GM21528 (cell line): ENCODE data around the gene SLC48A1.
A peak's percentile ranks its signal among the peaks of the same experiment; 100 is the strongest.
"Not testable (repeated sequence)": the region's sequence is repeated elsewhere in the genome, so short reads cannot be mapped to it uniquely, and the experiment has no call there.

Source experiments
- ATAC-seq: cut with Tn5 transposase; IDR thresholded peaks from one replicate; pipeline ENCODE4 v1.9.1; 2021; ENCODE audit warnings: mild to moderate bottlenecking, moderate library complexity; ENCODE audit not compliant: unreplicated experiment, low FRiP score

Gene SLC48A1

DNA sequence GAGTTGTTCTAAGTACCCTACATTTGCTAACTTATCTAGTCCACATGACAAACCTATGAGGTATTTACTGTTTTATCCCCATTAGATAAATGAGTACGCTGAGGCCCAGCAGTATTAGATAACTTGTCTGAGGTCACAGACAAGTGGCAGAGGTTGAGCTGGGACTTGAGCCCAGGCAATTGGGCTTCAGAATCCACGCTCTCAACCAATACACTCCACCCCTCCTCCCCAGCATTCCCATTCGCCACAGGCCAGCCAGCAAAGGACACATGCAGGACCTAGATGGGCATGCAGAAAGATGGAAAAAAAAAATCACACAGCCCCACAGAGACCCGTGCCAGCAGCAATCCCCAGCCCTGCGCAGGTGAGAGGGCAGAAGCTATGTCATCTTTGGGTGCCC, 34.3 kb downstream of the SLC48A1 start:
- ATAC-seq = no peak

DNA sequence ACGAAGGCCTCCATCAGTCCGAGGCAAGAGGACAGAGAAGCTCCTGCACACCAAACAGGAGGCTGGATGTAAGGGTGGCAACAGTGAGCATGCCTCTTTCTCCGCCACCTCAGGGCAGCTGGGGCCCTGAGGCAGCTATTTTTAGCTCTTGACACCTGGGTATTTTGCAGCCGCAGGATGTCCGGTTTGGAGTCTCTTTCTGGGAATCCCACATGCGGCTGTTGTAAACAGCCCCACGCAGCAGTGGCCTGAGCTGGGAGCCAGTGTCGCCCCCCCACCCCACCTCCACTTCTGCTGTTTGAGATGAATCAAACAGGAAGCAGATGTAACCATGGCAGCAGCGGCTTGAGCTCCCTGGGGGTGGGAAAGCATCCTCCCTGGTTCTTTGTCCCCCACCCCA, 35.0 kb downstream of the SLC48A1 start:
- ATAC-seq = no peak

DNA sequence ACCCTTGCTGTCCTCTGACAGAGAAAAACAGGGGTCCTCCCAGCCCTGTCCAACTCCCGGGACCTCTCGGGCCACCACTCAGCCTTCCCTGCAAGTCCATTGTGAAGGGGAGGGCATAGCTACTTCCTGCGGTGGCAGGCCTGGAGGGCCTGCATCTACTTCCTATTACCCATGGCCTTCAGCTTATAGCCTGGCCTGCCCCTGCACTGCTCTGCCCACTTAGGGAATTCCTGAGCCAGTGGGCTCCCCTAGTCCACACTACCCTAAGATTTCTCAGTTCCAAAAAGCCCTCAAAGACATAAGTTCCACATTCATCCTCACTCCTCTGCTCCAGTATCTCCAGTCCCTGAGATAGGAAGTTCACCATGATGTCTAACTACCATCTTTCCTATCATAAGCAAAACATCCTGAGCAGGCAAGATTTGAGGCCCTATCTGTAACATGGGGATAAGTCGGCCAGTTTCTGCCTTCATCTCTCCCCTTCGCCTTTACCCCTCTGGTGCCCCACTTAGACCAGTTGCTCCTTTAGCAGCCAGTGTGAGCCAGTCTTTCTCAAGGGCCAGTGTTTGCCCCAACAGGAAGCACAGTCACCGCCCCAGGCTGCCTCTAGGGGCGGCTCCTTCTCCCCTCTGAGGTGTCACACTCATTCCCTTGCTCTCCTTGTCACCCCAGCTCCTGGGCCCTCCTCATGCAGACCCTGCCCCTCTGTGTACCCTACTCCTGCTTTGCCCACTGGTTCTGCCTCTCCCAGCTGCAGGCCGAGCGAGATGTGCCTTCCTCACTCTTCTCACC, 35.7 kb downstream of the SLC48A1 start:
- no peak for ATAC-seq

DNA sequence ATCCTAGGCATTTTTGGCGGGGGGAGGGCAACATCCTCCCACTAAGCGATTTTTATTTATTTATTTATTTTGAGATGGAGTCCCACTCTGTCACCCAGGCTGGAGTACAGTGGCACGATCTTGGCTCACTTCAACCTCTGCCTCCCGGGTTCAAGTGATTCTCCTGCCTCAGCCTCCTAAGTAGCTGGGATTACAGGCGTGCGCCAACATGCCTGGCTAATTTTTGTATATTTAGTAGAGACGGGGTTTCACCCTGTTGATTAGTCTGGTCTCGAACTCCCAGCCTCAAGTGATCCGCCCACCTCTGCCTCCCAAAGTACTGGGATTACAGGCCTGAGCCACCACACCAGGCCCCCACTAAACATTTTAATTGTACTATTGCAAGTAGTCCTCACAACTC, 36.5 kb downstream of the SLC48A1 start:
- ATAC-seq = not testable (repeated sequence)

DNA sequence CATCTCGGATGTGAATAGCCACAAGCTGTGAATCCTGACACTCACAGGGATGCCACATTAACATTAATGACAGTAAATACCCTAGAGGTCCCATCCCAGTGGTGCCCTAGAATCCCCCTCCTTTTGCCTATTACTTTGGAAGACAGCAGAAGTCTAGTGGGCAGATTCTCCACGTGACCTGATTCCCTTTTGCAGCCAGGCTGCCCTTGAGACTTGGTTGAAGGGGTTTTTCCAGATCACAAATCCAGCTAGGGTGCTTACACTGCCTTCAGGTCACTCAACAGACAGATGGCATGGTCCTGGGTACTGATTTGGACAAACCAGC, 38.0 kb downstream of the SLC48A1 start:
- no peak for ATAC-seq

DNA sequence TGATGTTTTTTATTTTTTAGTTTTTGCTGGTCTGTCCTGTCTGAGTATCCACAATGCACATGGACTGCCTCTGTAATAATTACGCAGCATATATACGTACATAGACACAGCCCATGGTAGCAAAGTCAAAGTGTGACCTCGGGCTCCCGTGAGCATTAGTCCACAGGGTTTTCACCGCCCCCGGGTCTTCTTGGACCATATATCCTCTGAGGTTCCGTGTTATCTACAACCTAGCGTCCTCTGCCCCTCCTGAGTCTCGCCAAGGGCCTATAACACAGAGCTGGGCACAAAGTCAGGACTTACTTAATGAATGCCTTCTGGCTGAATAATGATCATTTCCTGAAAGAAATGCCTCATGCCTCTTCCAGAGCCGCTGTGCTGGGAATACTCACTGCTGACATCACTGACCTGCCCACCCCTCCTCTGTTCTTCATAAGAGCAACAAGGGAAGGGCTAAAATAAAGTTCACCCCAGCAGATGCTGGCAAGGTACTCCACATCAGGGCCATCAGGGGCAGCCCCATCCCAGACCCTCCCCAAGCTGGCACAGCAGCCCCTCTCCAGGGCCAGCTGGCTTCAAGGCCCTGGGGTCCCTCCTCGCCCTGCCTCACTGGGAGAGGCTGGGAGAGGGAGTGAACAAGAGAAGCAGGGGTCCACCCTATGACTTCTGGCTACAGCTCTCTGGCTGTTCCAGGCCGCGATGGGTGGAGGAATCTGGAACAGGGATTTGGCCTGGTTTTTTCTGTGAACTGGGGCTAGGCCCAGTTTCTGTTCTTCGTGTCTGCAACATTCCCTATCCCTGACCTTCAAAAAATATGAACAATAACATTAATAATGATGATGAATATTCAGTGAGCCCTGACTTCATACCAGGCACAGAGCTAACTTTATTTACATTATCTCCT, 38.8 kb downstream of the SLC48A1 start:
- no peak for ATAC-seq

DNA sequence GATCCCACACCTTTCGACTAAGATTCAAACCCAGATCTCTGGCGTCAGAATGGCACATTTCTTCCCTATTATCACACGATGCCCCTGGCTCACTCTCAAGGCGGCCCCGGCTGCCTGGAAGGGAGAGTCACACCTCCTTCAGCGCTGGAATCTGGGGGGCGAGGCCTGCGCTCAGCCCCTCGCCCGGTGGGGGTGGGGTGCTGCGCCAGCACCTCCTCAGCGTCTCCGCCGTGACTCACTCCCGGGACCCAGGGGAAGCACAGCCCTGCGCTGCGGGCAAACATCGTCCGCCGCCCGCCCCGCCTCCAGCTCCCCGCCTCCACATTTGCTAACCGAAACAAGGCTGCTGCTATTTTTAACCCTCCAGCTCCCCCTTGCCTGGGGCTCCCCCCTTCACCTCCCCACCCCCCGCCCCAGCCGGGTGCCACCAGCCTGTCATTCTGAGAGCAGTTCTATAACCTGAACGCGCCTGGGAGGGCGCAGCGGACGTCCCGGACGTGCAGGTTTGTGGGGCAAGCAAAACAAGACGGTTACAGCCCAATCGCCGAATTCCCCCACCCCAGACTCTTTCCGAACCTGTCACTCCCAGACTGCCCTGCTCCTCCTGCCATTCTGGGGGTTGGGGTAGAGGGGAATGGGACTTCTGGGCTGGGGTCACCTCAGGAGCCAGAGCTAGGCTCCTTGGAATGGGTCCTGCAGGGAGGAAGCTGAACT, 39.9 kb downstream of the SLC48A1 start:
- peak; percentile 59 for ATAC-seq

DNA sequence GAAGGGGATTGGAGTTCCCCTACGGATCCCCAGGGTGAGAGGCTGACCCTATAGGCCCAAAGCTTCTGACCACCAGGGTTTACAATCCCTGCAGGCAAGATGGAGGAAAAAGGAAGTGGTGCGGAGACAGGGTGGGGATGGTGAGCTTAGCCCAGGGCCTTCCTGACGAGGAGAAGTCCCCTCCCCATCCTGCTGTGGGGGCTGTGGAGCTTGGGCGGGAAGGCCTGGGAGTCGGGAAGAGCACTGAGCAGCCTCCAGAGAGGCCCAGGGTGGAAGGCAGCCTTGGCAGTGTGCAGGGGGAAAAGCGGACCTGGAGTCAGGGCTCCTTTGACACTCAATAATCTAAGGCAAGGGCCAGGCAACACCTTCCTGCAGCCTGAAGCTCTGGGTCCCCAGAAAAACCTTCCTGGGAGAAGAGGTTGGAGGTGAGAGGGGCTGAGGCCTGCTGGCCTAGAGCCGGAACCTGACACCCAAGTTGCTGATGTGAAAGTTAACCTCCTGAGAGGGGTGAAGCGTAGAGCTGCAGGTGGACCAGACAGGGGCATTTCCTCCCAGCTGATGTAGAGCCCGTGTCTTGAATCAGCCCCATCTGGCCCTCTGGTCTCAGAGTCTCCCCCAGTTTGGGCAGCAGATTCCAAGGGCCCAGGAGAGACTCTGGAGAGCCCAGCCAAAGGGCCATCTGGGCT, 40.6 kb downstream of the SLC48A1 start:
- ATAC-seq = peak; percentile 12

DNA sequence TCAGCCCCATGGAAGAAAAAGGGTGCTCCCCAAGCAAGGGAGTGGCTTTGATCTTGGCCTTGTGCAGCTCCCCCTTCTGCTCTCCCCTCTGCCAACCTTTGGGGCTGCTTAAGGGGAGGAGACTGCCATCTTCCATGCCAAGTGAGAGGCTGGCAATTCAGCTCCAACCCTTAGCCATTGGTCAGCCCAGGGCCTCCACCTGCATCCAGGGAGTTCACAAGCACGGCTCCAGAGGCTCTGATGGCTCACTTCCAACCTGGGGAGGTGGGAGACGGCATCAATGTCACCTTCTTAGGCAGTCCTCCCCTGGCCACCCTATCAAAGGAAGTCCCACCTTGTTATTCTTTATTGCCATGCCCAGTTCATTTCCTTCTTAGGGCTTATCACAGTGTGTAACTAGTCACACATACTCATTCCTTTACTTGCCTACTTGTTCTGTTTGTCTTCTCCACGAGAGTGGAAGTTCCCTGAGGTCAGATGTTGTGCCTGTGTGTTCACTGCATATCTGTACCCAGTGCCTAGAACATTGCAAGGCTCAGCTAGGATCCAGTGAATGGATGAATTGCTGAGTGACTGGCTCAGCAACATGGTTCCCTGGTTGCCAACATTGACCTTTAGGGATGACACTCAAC, 41.6 kb downstream of the SLC48A1 start:
- ATAC-seq = no peak

DNA sequence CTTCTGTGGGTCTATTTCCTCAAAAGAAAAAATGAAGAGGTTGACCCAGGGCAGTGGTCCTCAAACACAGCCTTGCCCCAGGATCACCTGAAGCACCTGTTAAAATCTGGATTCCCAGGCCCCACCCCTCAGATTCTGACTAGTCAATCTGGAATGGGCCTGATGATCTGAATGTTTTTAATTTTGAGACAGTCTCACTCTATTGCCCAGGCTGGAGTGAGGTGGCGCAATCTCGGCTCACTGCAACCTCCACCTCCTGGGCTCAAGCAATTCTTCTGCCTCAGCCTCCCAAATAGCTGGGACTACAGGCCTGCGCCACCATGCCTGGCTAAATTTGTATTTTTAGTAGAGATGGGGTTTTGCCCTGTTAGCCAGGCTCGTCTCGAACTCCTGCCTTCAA, 42.4 kb downstream of the SLC48A1 start:
- not testable (repeated sequence) for ATAC-seq

DNA sequence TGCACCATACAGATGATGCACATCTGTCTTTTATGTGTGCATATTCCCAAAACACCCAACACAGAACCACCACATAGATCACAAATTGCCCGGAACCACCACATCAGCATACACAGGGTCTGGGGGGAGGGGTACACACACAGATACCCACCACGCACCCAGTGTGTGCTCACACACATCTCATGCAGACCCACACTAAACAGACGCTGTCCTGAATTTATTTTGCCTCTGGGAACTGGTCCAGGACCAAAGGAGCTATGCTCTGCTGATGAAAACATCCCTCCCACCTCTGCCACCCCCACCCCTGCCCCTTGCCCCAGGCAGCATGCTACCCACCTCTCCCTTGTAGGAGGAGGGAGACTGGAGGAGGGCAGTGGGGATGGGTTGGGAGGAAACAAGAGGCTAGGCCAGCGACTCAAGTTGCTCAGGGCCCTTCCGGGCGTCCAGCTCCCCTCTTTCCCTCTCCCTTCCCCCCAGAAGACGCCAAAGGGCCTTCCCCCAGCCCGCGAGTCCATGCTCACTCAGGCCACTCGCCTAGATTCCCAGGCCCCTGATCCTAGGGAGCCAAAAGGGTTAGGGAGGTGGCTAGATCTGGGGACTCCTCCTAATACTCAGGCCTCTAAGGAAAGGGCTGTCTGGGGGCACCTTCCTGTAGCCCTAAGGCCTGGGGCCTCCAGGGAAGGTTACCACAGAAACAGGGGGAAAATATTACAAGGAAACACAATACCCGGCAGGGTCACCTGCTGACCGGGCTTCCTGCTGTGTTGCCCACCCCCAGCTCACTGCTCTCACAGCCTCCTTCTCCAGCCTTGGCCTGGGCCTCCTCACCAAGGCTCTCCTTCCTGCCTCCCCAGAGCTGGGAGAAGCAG, 43.6 kb downstream of the SLC48A1 start:
- ATAC-seq = no peak

DNA sequence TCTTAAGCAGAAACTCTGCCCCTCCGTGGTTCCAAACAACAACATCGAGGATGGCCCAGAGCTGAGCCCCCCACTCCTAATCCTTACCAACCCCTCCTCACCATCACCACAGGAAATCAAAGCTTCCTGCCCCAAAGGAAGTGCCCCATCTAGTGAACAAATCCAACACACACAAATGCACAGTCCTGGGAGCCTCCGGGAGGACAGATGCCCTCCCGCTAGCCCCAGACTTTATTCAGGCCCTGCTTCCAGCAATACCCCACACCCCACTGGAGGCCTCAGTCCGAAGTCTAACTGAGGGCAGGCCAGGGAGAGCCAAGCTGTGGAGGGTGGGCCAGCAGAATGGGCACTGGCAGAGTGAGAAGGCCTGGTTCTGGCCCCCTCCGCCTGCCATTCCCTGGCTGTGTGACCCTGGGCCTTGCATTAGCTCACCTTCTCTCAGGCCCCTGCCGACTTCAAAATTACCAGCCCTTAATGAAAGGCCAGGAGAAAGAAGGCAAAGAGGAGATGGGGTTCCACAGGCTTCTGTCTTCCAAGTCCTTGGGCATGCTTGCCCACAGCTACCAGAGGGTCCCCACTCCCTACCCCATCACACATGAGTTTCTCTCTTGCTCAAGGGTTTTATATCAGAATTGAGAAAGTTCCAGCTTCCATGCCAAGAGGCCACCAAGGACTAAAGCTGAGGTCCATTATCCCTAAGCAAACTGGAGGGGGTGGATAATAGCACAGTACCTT, 44.4 kb downstream of the SLC48A1 start:
- no peak for ATAC-seq

DNA sequence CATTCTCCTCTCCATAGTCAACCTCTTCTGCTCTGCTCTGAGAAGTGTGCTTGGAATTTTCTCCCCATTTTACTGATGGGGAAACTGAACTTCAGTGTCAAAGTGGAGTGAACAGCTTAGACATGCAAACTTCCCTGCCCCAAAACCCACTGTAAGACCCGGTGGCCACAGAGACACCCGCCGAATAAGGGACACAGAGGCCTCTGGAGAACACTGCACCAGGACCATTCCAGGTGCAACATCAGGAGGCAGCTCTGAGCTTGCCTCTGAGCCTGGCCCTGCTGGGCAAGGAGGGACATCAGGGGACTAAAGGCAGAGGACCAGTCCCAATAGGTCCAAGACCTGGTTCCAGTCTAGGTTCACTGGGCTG, 45.0 kb downstream of the SLC48A1 start:
- ATAC-seq = no peak

DNA sequence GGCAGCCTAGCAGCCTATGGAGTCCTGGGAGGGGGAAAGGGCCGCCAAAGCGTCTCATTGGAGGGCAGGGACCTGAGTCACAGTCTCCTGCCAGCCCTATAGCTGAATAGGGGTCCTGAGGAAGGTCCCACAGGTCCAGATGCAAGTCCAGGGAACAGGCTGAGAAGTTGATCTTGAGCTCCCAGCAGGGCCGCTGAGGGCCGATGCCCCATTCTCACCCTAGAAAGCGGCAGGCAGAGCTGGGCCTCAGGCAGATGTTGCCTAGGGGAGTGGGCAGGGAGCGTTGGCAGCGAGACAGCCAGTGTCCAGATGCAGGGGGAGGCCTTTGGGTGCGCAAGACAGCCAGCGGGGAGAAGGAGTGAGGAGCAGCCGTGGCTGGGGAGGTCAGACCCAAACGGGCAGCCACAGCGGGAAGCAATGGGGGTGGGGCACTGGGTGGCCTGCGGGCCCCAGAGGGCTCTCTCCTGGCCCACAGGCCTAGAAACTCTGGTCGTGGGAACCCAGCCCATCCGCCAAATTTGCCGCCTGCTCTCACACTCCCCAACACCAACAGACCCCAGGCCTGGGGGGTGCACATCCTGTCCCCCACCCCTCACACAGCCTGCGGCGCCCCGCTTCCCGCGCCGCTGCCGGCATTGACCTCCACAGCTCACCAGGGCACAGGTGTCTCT, 45.6 kb downstream of the SLC48A1 start:
- no peak for ATAC-seq

DNA sequence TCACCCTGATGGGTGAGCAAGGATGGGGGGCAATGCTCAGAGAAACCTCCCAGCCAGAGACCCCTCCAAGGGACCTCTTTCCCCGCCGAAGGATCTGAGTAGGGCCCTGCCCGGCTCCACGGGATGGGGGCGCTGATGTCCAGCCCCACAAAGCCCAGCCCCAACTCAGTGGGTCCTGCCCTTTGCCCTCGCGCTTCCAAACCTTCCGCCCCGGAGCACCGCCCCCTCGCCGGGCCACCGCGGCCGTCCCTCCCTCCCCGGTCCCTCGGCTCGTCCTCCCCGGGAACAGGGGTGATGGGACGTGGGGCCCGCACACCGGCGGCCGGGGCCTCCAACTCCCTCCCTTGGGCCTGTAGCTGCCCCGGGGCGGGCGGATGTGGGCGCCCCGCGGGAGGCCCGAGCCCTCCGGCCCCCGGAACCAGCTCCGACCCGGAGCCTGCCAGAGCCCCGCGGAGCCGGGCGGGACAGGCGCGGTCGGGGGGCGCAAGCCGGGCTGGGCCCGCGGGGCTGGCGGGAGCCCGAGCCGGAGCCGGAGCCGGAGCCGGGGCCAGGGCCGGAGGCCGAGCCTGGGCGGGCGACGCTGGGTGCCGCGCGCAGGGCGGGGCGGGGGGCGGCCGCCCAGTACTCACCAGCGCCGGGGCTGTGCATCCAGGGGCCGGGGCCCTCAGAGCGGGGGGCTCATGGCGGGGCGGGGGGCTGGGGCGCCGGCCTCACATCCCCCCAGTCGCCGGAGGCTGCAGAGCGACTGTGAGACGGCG, 46.3 kb downstream of the SLC48A1 start:
- no peak for ATAC-seq

DNA sequence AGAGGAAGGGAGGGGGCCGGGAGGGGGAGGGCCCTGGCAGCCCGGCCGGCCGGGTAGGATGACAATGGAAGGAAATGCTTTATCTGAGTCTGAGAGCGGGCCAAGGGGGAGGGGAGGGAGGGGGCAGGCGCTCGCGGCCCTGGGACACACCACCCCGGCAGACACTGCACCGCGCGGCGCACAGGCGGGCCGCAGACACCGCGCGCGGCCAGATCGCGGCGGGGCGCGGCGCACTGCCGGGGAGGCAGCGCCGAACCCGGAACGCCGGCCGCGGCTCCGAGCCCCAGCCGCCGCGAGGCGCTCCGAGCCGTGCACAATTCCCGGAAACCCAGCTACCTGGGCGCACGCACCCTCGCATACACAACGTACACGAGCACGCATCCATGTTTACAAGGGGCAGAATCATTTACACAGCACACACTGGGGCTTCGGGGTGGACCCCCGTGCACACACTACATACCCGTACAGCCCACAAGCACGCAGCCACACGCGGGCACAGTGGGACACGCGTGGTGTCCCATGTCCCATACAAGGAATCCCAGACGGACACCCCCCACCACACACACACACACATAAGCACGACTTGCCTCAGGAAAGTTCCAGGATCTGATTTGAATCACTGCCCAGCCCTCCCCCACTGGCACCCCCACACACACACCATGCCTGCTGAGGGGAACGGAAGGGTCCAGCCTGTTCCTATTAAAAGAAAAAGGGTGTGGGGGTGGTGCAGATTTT, 47.0 kb downstream of the SLC48A1 start, which contains the start of gene HDAC7:
Gene HDAC7 (minus strand): TSS at position 8 of the 735 bp plus-strand sequence. CDS start 118 bp downstream, outside the sequence.
- ATAC-seq = no peak
